ENCODE measurements around the gene RAB20. TPM values are rescaled to one million over a fixed set of nuclear protein-coding genes. Genes with fewer than 3 reads are reported as not detected.

Gene RAB20
- total RNA-seq, 1 experiment from 2014 or later: 10.6 TPM

DNA sequence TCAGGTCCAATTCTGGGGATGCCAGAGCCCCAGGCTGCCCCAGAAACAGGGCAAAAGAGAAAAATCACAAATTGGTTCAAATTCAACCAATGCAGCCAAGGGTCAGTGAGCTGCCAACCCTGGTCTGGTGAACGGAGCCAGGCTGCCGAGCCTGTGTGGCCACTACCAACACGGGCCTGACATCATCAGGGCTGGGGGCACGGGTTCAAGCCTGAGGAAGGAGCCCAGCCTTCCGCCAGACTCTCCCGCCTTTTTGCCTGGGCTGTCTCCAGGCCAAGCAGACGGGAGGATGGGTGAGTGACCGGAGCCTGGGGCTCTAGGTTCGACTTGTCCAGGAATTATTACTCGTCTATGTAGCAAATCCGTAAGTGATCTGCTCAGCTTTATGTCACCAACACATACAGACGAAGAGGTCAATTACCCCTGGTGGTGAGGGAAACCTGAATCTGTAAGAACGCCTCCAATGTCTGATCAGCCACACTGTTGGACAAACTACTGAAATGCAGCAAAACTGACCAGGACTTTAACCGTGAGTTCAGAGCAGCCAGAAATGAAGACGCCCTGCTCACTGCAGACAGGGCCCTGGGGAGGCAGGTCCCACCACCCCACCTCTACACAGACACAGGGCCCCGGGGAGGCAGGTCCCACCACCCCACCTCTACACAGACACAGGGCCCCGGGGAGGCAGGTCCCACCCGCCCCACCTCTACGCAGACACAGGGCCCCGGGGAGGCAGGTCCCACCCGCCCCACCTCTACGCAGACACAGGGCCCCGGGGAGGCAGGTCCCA lies 31.8 kb downstream of the RAB20 start:
- Histone ChIP-seq H2AFZ (ENCODE audit: low read depth, low read length, poor library complexity, severe bottlenecking) (no peak overlapping the region), H3K9ac (ENCODE audit: low read length) (no peak overlapping the region), H4K20me1 (ENCODE audit: insufficient read depth) (no peaks in the 10 kb centered on the region), H3K9me3 (ENCODE audit: control insufficient read depth in 1 of 2, insufficient read depth in 1 of 2, low read depth in 1 of 2, low read length in 2 of 2) (no peaks in the 10 kb centered on the region), H3K79me2 (ENCODE audit: insufficient read depth, low read length) (no peaks in the 10 kb centered on the region; the same call in 1 of the 2 replicates), H3K27me3 (ENCODE audit: insufficient read depth, low read length) (no peaks in the 10 kb centered on the region), H3K4me1 (ENCODE audit: control insufficient read depth in 1 of 2, insufficient read depth in 2 of 2, low read length in 2 of 2) (peaks cover 44 to 45% of the 10 kb centered on the region in 2 experiments), H3K9me2 (ENCODE audit: insufficient read depth) (no peaks in the 10 kb centered on the region), H3K27ac (ENCODE audit: low read depth, low read length) (no peak overlapping the region), H3K36me3 (ENCODE audit: control insufficient read depth in 1 of 2, insufficient read depth in 2 of 2, low read length in 2 of 2) (no peaks in the 10 kb centered on the region), H3K4me3 (replicated peaks in 1 of 2; ENCODE audit: low read depth in 1 of 2, low read length in 2 of 2) (no peak overlapping the region), H3K4me2 (ENCODE audit: low read length) (no peak overlapping the region)
- ChIA-PET CTCF (no interaction called here), RAD21 (ENCODE audit: low non-redundant PET in 1 of 2, low total read pairs in 2 of 2, uncharacterized antibody in 2 of 2, unreplicated experiment in 2 of 2) (no interaction called here), POLR2A (no interaction called here)
- TF ChIP-seq SIN3A (IDR thresholded peaks at IDR 0.05; ENCODE audit: low read depth) (no peak), POLR2AphosphoS5 (IDR thresholded peaks at IDR 0.05; ENCODE audit: low read depth, low read length) (no peak), CTCF (IDR thresholded peaks at IDR 0.05 in 2 of 3, conservative IDR thresholded peaks at IDR 0.05 in 1 of 3; ENCODE audit: borderline replicate concordance in 1 of 3, insufficient read depth in 1 of 3, low read depth in 2 of 3, low read length in 2 of 3) (no peak), ZNF274 (IDR thresholded peaks at IDR 0.05; ENCODE audit: low read depth, low read length) (no peak), JUND (IDR thresholded peaks at IDR 0.05) (no peak), POLR2A (IDR thresholded peaks at IDR 0.05; ENCODE audit: borderline replicate concordance, extremely low read depth, insufficient read depth, insufficient read length) (no peak), SRF (IDR thresholded peaks at IDR 0.05; ENCODE audit: low read depth) (no peak), FOSL1 (IDR thresholded peaks at IDR 0.05; ENCODE audit: low read depth) (no peak), YY1 (IDR thresholded peaks at IDR 0.05; ENCODE audit: extremely low read depth, insufficient replicate concordance, low read depth, low read length) (no peak), EZH2phosphoT487 (IDR thresholded peaks at IDR 0.05; ENCODE audit: borderline replicate concordance) (no peak), RAD21 (IDR thresholded peaks at IDR 0.05; ENCODE audit: low read depth) (no peak), CBX3 (IDR thresholded peaks at IDR 0.05; ENCODE audit: low read depth) (no peak), TCF7L2 (IDR thresholded peaks at IDR 0.05; ENCODE audit: borderline replicate concordance, extremely low read depth, insufficient read depth, insufficient read length) (no peak)
- TF ChIP-seq, protein P1, sequence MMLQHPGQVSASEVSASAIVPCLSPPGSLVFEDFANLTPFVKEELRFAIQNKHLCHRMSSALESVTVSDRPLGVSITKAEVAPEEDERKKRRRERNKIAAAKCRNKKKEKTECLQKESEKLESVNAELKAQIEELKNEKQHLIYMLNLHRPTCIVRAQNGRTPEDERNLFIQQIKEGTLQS (IDR thresholded peaks at IDR 0.05): no peak
- no TSS peak for BruUV-seq (replicated peaks)
- ATAC-seq: no peak
- no peak for DNase-seq (ENCODE audit: low read depth, low spot score)
- intact Hi-C loops (cut with micrococcal nuclease): no loop called here

Measured in HCT116 (cell line).